Neuronal stem cell (in vitro differentiated cells): Measurements from ENCODE around the gene ISG15.
"Not testable (repeated sequence)": the region's sequence is repeated elsewhere in the genome, so short reads cannot be mapped to it uniquely, and the experiment has no call there.

ENCODE experiments used
- DNase-seq: peaks from one replicate; pipeline ENCODE4 v3.0.0-alpha.2; 2013; ENCODE audit warnings: low spot score
- H2AFZ ChIP-seq: one replicate; pipeline ENCODE4 v1.6.1; 2013; ENCODE audit warnings: mild to moderate bottlenecking, low read length, inconsistent platforms
- H2AK5ac ChIP-seq: 2 replicates; pipeline ENCODE4 v1.6.1; 2013; ENCODE audit warnings: low read depth, mild to moderate bottlenecking, inconsistent platforms, low read length, moderate library complexity, mixed read lengths
- H2BK120ac ChIP-seq: 2 replicates; pipeline ENCODE4 v1.6.1; 2013; ENCODE audit warnings: low read depth, mild to moderate bottlenecking, inconsistent platforms, low read length, moderate library complexity, mixed read lengths
- H2BK12ac ChIP-seq: one replicate; pipeline ENCODE4 v1.6.1; 2013; ENCODE audit warnings: low read length, inconsistent platforms
- H2BK15ac ChIP-seq: 2 replicates; pipeline ENCODE4 v1.6.1; 2013; ENCODE audit warnings: mild to moderate bottlenecking, low read length, inconsistent platforms, mixed read lengths
- H2BK5ac ChIP-seq: one replicate; pipeline ENCODE4 v1.6.1; 2013; ENCODE audit warnings: inconsistent platforms, mild to moderate bottlenecking, low read length, moderate library complexity
- H3K14ac ChIP-seq: one replicate; pipeline ENCODE4 v1.6.1; 2013; ENCODE audit warnings: low read length, inconsistent platforms
- H3K18ac ChIP-seq: 2 replicates; pipeline ENCODE4 v1.6.1; 2013; ENCODE audit warnings: low read length, inconsistent platforms
- H3K23ac ChIP-seq: 2 replicates; pipeline ENCODE4 v1.6.1; 2013; ENCODE audit warnings: low read depth, mild to moderate bottlenecking, mixed read lengths, low read length, inconsistent platforms; ENCODE audit not compliant: poor library complexity
- H3K27ac ChIP-seq: replicated peaks from 3 replicates; pipeline ENCODE4 v1.5.1; 2013; ENCODE audit warnings: low read length, inconsistent platforms
- H3K27me3 ChIP-seq, 3 experiments: 2 replicates each; pipeline ENCODE4 v1.6.1; 2013; ENCODE audit warnings: low read length in 3 of 3, mild to moderate bottlenecking in 2 of 3, inconsistent platforms in 1 of 3, low read depth in 1 of 3, mixed read lengths in 1 of 3, moderate library complexity in 1 of 3; ENCODE audit not compliant: control insufficient read depth in 3 of 3, insufficient read depth in 3 of 3
- H3K36me3 ChIP-seq, 2 donors: replicated peaks in 1 of 2; 2 replicates each; pipeline ENCODE4 v1.6.1; 2013; ENCODE audit warnings: low read length in 2 of 2; ENCODE audit not compliant: control insufficient read depth in 2 of 2, insufficient read depth in 2 of 2
- H3K4ac ChIP-seq: 2 replicates; pipeline ENCODE4 v1.6.1; 2013; ENCODE audit warnings: inconsistent platforms, mild to moderate bottlenecking, low read length, moderate library complexity
- H3K4me1 ChIP-seq, 2 donors: 1 replicate in 1 of 2; 2 replicates in 1 of 2; pipeline ENCODE4 v1.6.1; 2013; ENCODE audit warnings: low read length in 2 of 2, low read depth in 1 of 2; ENCODE audit not compliant: control insufficient read depth in 2 of 2, insufficient read depth in 1 of 2
- H3K4me2 ChIP-seq: one replicate; pipeline ENCODE4 v1.6.1; 2013; ENCODE audit warnings: mild to moderate bottlenecking, low read length, inconsistent platforms; ENCODE audit not compliant: insufficient read depth, poor library complexity, severe bottlenecking
- H3K4me3 ChIP-seq, 2 donors: 2 replicates each; pipeline ENCODE4 v1.5.1; 2013; ENCODE audit warnings: low read length in 2 of 2, mild to moderate bottlenecking in 2 of 2, inconsistent platforms in 1 of 2, moderate library complexity in 1 of 2
- H3K79me1 ChIP-seq: one replicate; pipeline ENCODE4 v1.6.1; 2013; ENCODE audit warnings: low read depth, mild to moderate bottlenecking, inconsistent platforms, low read length, moderate library complexity
- H3K9ac ChIP-seq: one replicate; pipeline ENCODE4 v1.6.1; 2013; ENCODE audit warnings: mild to moderate bottlenecking, low read depth, low read length, inconsistent platforms; ENCODE audit not compliant: poor library complexity
- H3K9me3 ChIP-seq, 2 donors: replicated peaks in 1 of 2; 2 replicates each; pipeline versions ENCODE3 to v1.6.1; 2013; ENCODE audit warnings: low read length in 2 of 2, mild to moderate bottlenecking in 2 of 2, inconsistent platforms in 1 of 2, low read depth in 1 of 2, mixed read lengths in 1 of 2, moderate library complexity in 1 of 2; ENCODE audit not compliant: control insufficient read depth in 2 of 2, insufficient read depth in 1 of 2
- H4K8ac ChIP-seq: one replicate; pipeline ENCODE4 v1.6.1; 2013; ENCODE audit warnings: low read depth, mild to moderate bottlenecking, inconsistent platforms, low read length, moderate library complexity
- H4K91ac ChIP-seq: one replicate; pipeline ENCODE4 v1.6.1; 2013; ENCODE audit warnings: low read length, low read depth, mild to moderate bottlenecking, inconsistent platforms; ENCODE audit not compliant: poor library complexity
- WGBS, 2 donors: extraction: QIAGEN DNeasy Blood & Tissue Kit; methylation state at CpG; one replicate each; pipeline ENCODE4 v1.1.7; 2013; ENCODE audit warnings: missing lambda C conversion rate in 2 of 2, mixed read lengths in 1 of 2; ENCODE audit not compliant: insufficient read length in 2 of 2, insufficient replicate concordance in 1 of 2; ENCODE audit errors: extremely low coverage in 2 of 2; 5-methylcytosine and 5-hydroxymethylcytosine counted together

ISG15 gene

DNA sequence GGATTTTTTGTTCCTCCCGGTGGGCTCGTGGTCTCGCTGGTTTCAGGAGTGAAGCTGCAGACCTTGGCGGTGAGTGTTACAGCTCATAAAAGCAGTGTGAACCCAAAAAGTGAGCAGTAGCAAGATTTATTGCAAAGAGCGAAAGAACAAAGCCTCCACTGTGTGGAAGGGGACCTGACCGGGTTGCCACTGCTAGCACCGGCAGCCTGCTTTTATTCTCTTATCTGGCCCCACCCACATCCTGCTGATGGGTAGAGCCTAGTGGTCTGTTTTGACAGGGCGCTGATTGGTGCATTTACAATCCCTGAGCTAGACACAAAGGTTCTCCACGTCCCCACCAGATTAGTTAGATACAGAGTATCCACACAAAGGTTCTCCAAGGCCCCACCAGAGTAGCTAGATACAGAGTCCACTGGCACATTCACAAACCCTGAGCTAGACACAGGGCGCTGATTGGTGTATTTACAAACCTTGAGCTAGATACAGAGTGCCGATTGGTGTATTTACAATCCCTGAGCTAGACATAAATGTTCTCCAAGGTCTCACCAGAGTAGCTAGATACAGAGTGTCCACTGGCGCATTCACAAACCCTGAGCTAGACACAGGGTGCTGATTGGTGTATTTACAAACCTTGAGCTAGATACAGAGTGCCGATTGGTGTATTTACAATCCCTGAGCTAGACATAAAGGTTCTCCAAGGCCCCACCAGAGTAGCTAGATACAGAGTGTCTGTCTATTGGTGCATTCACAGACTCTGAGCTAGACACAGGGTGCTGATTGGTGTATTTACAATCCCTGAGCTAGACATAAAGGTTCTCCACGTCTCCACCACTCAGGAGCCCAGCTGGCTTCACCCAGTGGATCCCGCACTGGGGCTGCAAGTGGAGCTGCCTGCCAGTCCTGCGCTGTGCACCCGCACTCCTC lies 4.4 kb downstream of the ISG15 start:
- not testable (repeated sequence) for H3K4me3 ChIP-seq, H3K9ac ChIP-seq, H3K23ac ChIP-seq, H2BK120ac ChIP-seq, H3K27me3 ChIP-seq, H4K91ac ChIP-seq, H3K36me3 ChIP-seq, H3K14ac ChIP-seq, H2AK5ac ChIP-seq, H3K4me2 ChIP-seq, H2AFZ ChIP-seq, DNase-seq, H3K18ac ChIP-seq, H3K27ac ChIP-seq, H3K9me3 ChIP-seq, H2BK15ac ChIP-seq, H3K4ac ChIP-seq, H4K8ac ChIP-seq
- no CpG with 5 or more reads among the region's 17 CpGs for WGBS, 2 donors
- Histone ChIP-seq H2BK5ac (peak overlapping the region; percentile 82), H3K79me1 (peaks cover 21% of the 10 kb centered on the region), H3K4me1 (peaks cover 23 to 25% of the 10 kb centered on the region in 2 donors), H2BK12ac (peak overlapping the region; percentile 58)

- not testable (repeated sequence) for H3K27ac ChIP-seq, H2BK120ac ChIP-seq, H3K9me3 ChIP-seq, H2BK15ac ChIP-seq, H2AK5ac ChIP-seq, DNase-seq, H3K14ac ChIP-seq, H3K27me3 ChIP-seq, H3K23ac ChIP-seq, H4K8ac ChIP-seq, H3K4me2 ChIP-seq, H3K4ac ChIP-seq, H3K4me3 ChIP-seq, H3K9ac ChIP-seq, H4K91ac ChIP-seq, H2AFZ ChIP-seq
- H3K18ac ChIP-seq = peak overlapping the region; percentile 57
- peak overlapping the region; percentile 58 for H2BK12ac ChIP-seq
- WGBS, 2 donors = no CpG with 5 or more reads among the region's 26 CpGs
- peaks cover 0 to 15% of the 10 kb centered on the region in 2 donors for H3K36me3 ChIP-seq
- peaks cover 24 to 25% of the 10 kb centered on the region in 2 donors for H3K4me1 ChIP-seq
- peak overlapping the region; percentile 82 for H2BK5ac ChIP-seq
- peaks cover 23% of the 10 kb centered on the region for H3K79me1 ChIP-seq
Observed at GRCh38 chr1:1018321-1018685, 5.0 kb downstream of the ISG15 start.

DNA sequence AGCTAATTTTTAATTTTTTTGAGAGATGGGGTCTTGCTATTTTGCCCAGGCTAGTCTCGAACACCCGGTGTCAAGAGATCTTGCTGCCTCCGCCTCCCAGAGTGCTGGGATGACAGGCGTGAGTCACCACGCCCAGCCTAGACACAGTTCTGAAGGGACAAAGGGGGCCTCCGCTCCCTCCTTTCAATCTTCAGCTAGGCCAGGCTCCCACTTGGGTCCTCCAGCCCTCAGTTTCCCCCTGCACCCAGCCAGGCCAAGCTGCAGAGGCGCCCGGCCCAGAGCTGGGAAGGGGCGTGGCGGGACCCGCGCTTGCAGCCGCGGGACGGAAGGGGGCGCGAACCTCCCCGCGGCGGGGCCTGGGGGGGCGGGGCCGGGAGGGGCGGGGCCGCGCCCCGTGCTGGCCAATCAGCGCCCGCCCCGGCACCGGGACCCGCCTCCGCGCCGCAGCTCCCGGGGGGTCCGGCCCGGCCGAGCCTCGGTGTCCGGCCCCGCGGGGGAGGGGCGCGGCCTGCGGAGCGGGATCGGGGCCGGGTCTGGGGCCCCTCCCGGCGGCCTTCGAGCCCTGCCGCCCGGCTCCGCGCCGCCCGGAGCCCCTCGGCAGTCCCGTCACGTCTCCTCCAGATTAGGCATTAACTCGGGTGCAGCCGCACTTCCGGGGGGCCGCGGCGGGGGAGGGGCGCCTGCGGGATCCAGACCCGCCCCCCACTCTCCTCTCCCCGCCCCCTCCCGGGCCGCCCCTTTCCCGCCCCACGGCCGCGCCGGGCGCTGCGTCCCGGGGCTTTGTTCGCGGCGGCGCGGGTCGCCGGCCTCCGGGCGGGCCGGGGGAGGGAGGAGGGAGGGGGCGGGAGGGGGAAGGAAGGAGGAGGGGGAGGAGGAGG lies 6.1 kb downstream of the ISG15 start:
- H3K9me3 ChIP-seq = no peaks in the 10 kb centered on the region
- no peak overlapping the region for H3K14ac ChIP-seq
- H3K4me1 ChIP-seq = peaks cover 16 to 25% of the 10 kb centered on the region in 2 donors
- no peak overlapping the region for H2BK120ac ChIP-seq
- no CpG with 5 or more reads among the region's 91 CpGs for WGBS, 2 donors
- peak overlapping the region; percentile 59 to 90 for H3K4me3 ChIP-seq
- no peak overlapping the region for H3K9ac ChIP-seq
- peaks cover 26% of the 10 kb centered on the region for H3K79me1 ChIP-seq
- peak overlapping the region; percentile 79 for H2AFZ ChIP-seq
- DNase-seq = peak; percentile 86
- peaks cover 2 to 22% of the 10 kb centered on the region in 2 donors for H3K36me3 ChIP-seq
- no peak overlapping the region for H2BK15ac ChIP-seq
- H2BK12ac ChIP-seq = no peak overlapping the region
- no peak overlapping the region for H3K23ac ChIP-seq
- H2BK5ac ChIP-seq = no peak overlapping the region
- H4K8ac ChIP-seq = peak overlapping the region; percentile 82
- H2AK5ac ChIP-seq = peak overlapping the region; percentile 90
- H3K4me2 ChIP-seq = peak overlapping the region; percentile 45
- peak overlapping the region; percentile 95 for H3K27ac ChIP-seq
- no peaks in the 10 kb centered on the region for H3K27me3 ChIP-seq
- no peak overlapping the region for H4K91ac ChIP-seq
- H3K18ac ChIP-seq = peak overlapping the region; percentile 95
- no peak overlapping the region for H3K4ac ChIP-seq
